Stimulated activated memory B cell treated with anti-CD40 and anti-IgM and Interleukin-4, amounts not matched to agents 10 μg/mL and 1 μg/mL and 100 μg/mL, for 72 hours (primary cell): ENCODE data around the gene NTM.
"Not testable (repeated sequence)": the region's sequence is repeated elsewhere in the genome, so short reads cannot be mapped to it uniquely, and the experiment has no call there.

ENCODE experiments used
- ATAC-seq: fragments of 150-1000 bp; cut with Tn5 transposase; 2 replicates; pipeline ENCODE4 v1.10.0; 2021
- H3K27ac Mint-ChIP-seq: one replicate; pipeline ENCODE4 v1.8.0; 2022; ENCODE audit warnings: mild to moderate bottlenecking, mixed read lengths
- H3K27me3 Mint-ChIP-seq: one replicate; pipeline ENCODE4 v1.8.0; 2022; ENCODE audit warnings: mixed read lengths
- H3K36me3 Mint-ChIP-seq: one replicate; pipeline ENCODE4 v1.8.0; 2022; ENCODE audit warnings: mixed read lengths
- H3K4me1 Mint-ChIP-seq: one replicate; pipeline ENCODE4 v1.8.0; 2022; ENCODE audit warnings: mixed read lengths
- H3K4me3 Mint-ChIP-seq: one replicate; pipeline ENCODE4 v1.8.0; 2022; ENCODE audit warnings: mild to moderate bottlenecking, moderate library complexity, mixed read lengths
- H3K9me3 Mint-ChIP-seq: one replicate; pipeline ENCODE4 v1.8.0; 2022; ENCODE audit warnings: mixed read lengths

Gene NTM

GRCh38 chr11:132052904-132053303, 682.5 kb downstream of the NTM start:
- no peaks in the 10 kb centered on the region for H3K36me3 Mint-ChIP-seq
- H3K4me1 Mint-ChIP-seq, result no peaks in the 10 kb centered on the region
- H3K4me3 Mint-ChIP-seq, result no peak overlapping the region
- no peaks in the 10 kb centered on the region for H3K27me3 Mint-ChIP-seq
- ATAC-seq, result no peak
- peaks cover 3% of the 10 kb centered on the region for H3K9me3 Mint-ChIP-seq
- no peak overlapping the region for H3K27ac Mint-ChIP-seq

DNA sequence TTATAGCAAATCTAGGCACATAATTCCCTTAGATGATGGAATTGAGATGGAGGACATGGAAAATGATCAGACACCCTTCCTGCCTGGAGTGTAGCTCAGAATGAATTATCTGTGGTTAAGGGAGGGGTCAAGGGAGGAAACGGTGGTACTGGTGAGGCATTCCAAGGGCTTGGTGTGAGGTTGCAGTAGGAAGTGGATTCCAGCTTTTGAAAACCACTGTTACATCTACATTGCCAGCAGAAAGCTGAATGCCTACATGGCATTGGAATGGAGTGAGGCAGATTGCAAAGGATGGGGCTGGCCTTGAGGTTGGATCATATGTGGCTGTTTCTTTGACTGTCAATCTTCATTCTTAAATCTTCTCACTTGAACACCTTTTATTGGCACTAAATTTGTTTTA, 684.4 kb downstream of the NTM start:
- no peak overlapping the region for H3K4me3 Mint-ChIP-seq
- ATAC-seq, result no peak
- H3K27me3 Mint-ChIP-seq, result no peaks in the 10 kb centered on the region
- peaks cover 3% of the 10 kb centered on the region for H3K9me3 Mint-ChIP-seq
- no peak overlapping the region for H3K27ac Mint-ChIP-seq
- no peaks in the 10 kb centered on the region for H3K36me3 Mint-ChIP-seq
- H3K4me1 Mint-ChIP-seq, result no peaks in the 10 kb centered on the region

DNA sequence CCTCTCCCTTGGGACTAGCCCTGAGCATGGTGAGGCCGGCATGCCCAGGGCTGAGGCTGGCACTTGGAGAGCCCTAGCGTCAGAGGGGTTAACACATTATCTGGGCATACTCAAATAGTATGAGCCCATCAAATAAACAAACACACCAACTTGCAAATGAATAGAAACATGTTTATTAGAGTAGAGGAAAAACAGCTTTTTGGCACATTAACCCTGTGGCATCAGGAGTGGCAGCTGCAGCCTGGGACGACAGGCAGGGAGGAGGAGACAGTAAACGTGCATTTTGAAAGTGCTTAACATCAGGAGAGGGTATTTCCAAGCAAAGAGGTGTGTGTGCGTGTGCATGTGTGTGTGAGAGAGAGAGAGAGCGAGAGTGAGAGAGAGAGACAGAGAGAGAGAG, 684.9 kb downstream of the NTM start:
- H3K9me3 Mint-ChIP-seq, result peaks cover 5% of the 10 kb centered on the region
- H3K4me3 Mint-ChIP-seq, result no peak overlapping the region
- no peaks in the 10 kb centered on the region for H3K27me3 Mint-ChIP-seq
- no peaks in the 10 kb centered on the region for H3K36me3 Mint-ChIP-seq
- no peak overlapping the region for H3K27ac Mint-ChIP-seq
- no peak for ATAC-seq
- H3K4me1 Mint-ChIP-seq, result no peaks in the 10 kb centered on the region

DNA sequence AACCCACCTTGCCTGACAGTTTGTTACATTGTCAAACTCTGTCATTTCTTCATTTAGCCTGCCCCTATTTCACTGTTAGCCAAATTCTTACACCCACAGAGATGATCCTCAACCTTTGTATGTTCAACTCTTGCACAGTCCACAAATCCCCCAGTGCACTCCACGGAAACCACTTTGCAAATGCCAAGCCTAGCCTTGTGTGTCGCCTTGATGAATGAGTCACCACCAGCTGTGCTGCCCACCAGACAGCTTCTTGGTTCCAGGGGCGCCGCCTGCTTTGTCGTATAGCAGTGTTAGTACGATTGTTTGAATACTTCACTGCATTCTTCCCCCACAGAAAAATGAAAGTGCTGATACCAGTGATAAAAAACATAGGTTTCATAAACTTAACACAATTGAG, 686.3 kb downstream of the NTM start:
- Mint-ChIP-seq H3K9me3 (peaks cover 5% of the 10 kb centered on the region), H3K27me3 (no peaks in the 10 kb centered on the region), H3K27ac (no peak overlapping the region), H3K4me3 (no peak overlapping the region), H3K4me1 (no peaks in the 10 kb centered on the region), H3K36me3 (no peaks in the 10 kb centered on the region)
- ATAC-seq, result no peak

- H3K4me3 Mint-ChIP-seq, result no peak overlapping the region
- no peaks in the 10 kb centered on the region for H3K4me1 Mint-ChIP-seq
- no peak overlapping the region for H3K27ac Mint-ChIP-seq
- no peaks in the 10 kb centered on the region for H3K36me3 Mint-ChIP-seq
- H3K9me3 Mint-ChIP-seq, result peaks cover 5% of the 10 kb centered on the region
- no peak for ATAC-seq
- no peaks in the 10 kb centered on the region for H3K27me3 Mint-ChIP-seq
Measured at GRCh38 chr11:132057266-132057665, 686.9 kb downstream of the NTM start.

DNA sequence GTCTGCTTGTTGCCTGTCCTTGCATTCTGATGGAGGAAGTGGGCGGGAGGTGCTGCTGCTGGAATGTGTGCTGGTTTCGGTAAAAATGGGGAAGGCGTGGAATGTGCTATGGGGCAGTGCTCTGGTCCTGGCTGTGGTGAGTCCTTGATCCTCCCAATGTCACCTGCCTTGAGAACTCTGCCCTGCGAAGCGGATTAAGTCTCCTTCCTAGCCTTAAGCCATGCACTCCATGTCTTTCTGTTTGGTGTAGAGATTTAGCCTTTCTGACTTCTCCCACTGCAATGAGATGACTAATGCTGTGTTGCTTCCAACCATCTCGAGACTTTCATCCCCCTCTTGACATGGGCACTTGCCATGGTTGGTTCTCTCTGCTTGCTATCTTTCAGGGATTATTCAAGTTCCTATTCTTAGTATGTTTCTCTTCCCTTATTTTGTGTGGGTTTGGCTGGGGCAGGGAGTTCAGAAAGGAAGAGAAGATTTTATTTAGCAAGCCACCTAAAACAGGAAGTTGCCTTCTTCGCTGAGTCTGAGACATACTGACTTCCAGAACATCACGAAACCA, 687.9 kb downstream of the NTM start:
- H3K27ac Mint-ChIP-seq, result no peak overlapping the region
- no peaks in the 10 kb centered on the region for H3K27me3 Mint-ChIP-seq
- H3K4me3 Mint-ChIP-seq, result no peak overlapping the region
- H3K36me3 Mint-ChIP-seq, result no peaks in the 10 kb centered on the region
- no peaks in the 10 kb centered on the region for H3K4me1 Mint-ChIP-seq
- H3K9me3 Mint-ChIP-seq, result peaks cover 5% of the 10 kb centered on the region
- ATAC-seq, result no peak

DNA sequence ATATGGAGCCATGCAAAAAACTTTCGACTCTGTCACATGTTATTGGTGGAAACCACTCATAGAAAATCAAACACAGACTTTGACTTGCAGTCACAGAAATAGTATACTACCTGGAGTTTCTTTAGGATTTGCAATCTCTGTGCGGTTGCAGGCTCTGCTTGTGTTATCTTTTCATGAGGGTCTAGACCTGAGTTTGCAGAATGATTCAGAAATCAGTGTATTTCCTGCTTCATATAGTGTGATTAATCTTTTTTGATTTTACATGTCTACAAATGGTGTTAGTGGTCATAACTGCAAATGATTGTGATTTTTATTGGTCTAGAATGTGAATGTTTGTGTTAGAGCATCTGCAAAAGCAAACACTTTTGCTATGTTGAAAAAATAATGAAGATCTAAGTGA, 690.2 kb downstream of the NTM start:
- no peak overlapping the region for H3K27ac Mint-ChIP-seq
- no peaks in the 10 kb centered on the region for H3K36me3 Mint-ChIP-seq
- no peaks in the 10 kb centered on the region for H3K27me3 Mint-ChIP-seq
- no peaks in the 10 kb centered on the region for H3K4me1 Mint-ChIP-seq
- no peak overlapping the region for H3K4me3 Mint-ChIP-seq
- H3K9me3 Mint-ChIP-seq, result peaks cover 5% of the 10 kb centered on the region
- ATAC-seq, result no peak

DNA sequence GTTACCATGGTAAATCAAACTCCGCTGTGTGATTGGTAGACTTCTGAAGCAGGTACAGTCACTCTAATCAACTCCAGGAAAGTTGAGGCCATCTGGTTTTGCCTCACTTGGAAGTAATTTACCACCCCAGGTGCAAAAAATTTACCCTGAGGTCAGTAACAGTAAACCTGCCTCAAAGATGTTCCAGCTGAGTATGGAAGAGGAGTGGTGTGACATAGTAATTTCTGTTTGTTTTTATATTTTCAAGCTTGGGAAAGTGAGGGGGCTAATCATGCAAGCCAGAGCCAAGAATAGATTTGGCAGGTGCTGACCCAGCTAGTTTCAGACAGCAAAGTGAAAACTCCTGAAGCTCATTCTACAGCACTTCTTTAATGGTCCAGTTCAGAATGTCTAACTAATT, 691.6 kb downstream of the NTM start:
- Mint-ChIP-seq H3K4me3 (no peak overlapping the region), H3K4me1 (no peaks in the 10 kb centered on the region), H3K9me3 (peaks cover 12% of the 10 kb centered on the region), H3K27ac (no peak overlapping the region), H3K36me3 (no peaks in the 10 kb centered on the region), H3K27me3 (no peaks in the 10 kb centered on the region)
- no peak for ATAC-seq

DNA sequence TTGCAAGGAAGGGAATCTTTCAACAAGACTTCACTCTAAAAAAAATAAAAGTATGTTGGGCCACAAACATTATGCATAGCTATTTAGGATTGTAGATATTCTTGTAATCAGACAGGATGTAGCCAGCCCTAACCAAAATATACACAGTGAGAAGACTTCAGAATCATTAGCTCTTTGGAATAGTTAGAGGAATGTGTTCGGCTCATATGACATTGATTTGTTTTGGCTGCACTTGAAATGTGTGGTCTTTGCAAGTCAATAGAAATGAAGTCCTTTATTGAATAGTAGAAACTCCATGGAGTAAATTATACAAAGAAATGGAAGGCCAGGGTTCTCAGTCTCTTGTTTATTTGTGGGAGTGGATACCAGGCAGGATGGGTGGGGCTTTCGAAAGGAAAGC, 692.1 kb downstream of the NTM start:
- Mint-ChIP-seq H3K4me3 (no peak overlapping the region), H3K27ac (no peak overlapping the region), H3K36me3 (no peaks in the 10 kb centered on the region), H3K4me1 (no peaks in the 10 kb centered on the region), H3K9me3 (peaks cover 12% of the 10 kb centered on the region), H3K27me3 (no peaks in the 10 kb centered on the region)
- no peak for ATAC-seq

- H3K36me3 Mint-ChIP-seq, result no peaks in the 10 kb centered on the region
- no peaks in the 10 kb centered on the region for H3K27me3 Mint-ChIP-seq
- H3K4me1 Mint-ChIP-seq, result no peaks in the 10 kb centered on the region
- H3K9me3 Mint-ChIP-seq, result peaks cover 10% of the 10 kb centered on the region
- H3K4me3 Mint-ChIP-seq, result no peak overlapping the region
- ATAC-seq, result no peak
- no peak overlapping the region for H3K27ac Mint-ChIP-seq
Measured at GRCh38 chr11:132064987-132065620, 694.7 kb downstream of the NTM start.

GRCh38 chr11:132068556-132068955, 698.1 kb downstream of the NTM start:
- Mint-ChIP-seq H3K9me3 (peaks cover 10% of the 10 kb centered on the region), H3K27me3 (no peaks in the 10 kb centered on the region), H3K4me3 (no peak overlapping the region), H3K4me1 (no peaks in the 10 kb centered on the region), H3K36me3 (no peaks in the 10 kb centered on the region), H3K27ac (no peak overlapping the region)
- no peak for ATAC-seq

DNA sequence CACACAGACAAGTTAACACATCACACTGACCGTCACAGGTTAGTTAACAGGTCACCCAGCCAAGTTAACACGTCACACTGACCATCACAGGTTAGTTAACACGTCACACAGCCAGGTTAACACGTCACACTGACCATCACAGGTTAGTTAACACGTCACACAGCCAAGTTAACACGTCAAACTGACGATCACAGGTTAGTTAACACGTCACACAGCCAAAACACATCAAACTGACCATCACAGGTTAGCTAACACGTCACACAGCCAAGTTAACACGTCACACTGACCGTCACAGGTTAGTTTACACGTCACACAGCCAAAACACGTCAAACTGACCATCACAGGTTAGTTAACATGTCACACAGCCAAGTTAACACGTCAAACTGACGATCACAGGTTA, 699.2 kb downstream of the NTM start:
- not testable (repeated sequence) for H3K27me3 Mint-ChIP-seq, H3K36me3 Mint-ChIP-seq, H3K27ac Mint-ChIP-seq, H3K4me3 Mint-ChIP-seq, H3K4me1 Mint-ChIP-seq, ATAC-seq, H3K9me3 Mint-ChIP-seq

- not testable (repeated sequence) for H3K27ac Mint-ChIP-seq, H3K36me3 Mint-ChIP-seq, H3K4me1 Mint-ChIP-seq, H3K27me3 Mint-ChIP-seq, H3K4me3 Mint-ChIP-seq, ATAC-seq, H3K9me3 Mint-ChIP-seq
Measured at GRCh38 chr11:132070907-132071306, 700.5 kb downstream of the NTM start.

DNA sequence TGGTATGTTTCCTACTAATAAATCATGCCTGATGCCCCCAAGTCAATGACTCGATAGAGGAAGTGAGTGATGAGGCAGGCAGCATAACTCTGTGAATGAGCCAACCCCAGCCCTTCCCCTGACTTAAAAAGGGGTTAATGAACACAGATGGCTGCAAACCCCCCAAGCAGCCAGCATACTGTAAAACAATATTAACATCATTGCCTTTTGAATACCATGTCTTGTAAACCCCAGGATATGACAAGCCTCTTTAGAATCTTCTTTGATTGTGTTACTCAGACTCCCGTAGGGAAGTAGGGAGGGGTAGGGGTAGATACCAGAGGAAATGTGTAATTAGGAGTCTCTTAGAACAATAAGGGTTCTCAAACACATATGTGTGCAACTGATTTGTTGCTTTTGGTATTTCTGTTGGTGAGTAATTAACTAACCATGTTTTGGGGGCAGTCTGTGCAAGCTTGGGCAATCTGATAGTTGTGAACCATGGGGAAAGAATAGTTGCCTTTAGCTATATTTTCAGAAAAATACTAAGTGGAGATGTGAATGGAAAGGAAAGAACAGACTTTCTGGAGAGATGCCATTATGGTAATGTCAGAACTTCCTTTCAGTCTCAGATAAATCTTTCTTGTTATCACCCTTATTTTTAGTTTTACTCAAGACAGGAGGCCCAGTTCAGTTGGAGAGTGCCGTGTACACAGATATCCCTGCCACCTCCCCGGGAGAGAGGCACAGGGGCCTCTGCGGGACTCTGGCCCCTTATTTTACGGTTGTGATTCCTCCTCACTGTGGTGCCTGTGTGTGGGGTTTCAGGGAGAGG, 701.8 kb downstream of the NTM start:
- Mint-ChIP-seq H3K27ac (no peak overlapping the region), H3K4me3 (no peak overlapping the region), H3K36me3 (no peaks in the 10 kb centered on the region), H3K27me3 (no peaks in the 10 kb centered on the region), H3K9me3 (no peaks in the 10 kb centered on the region), H3K4me1 (no peaks in the 10 kb centered on the region)
- no peak for ATAC-seq

- H3K9me3 Mint-ChIP-seq, result no peaks in the 10 kb centered on the region
- no peaks in the 10 kb centered on the region for H3K36me3 Mint-ChIP-seq
- H3K4me3 Mint-ChIP-seq, result no peak overlapping the region
- no peaks in the 10 kb centered on the region for H3K27me3 Mint-ChIP-seq
- no peak overlapping the region for H3K27ac Mint-ChIP-seq
- no peak for ATAC-seq
- no peaks in the 10 kb centered on the region for H3K4me1 Mint-ChIP-seq
Measured at GRCh38 chr11:132072858-132073211, 702.4 kb downstream of the NTM start.

DNA sequence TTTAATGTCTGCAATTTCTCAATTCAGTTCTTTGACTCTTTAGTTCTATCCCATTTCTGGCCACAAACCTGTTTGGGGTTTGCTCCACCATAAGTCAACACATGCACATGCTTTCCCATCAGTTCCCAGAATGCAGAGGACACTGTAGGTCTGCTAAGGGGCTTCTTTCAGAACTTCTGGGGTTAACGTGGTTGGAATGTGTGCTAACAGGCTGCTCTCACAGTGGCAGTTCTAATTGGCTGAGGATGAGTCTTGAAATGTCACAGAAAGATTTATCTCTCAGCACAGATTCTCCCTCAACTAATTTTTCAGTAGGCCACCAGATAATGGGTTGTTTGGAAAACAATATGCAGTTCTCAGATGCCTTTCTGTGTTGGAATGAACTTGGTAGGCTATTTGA, 703.4 kb downstream of the NTM start:
- Mint-ChIP-seq H3K36me3 (no peaks in the 10 kb centered on the region), H3K9me3 (no peaks in the 10 kb centered on the region), H3K27ac (no peak overlapping the region), H3K27me3 (no peaks in the 10 kb centered on the region), H3K4me3 (no peak overlapping the region), H3K4me1 (no peaks in the 10 kb centered on the region)
- no peak for ATAC-seq
